Astrocyte (in vitro differentiated cells and primary cell): ENCODE data around the gene PLCL1.

Experiments
- EZH2 ChIP-seq: IDR thresholded peaks from 2 replicates; pipeline ENCODE4 v1.6.1; 2012; ENCODE audit warnings: mild to moderate bottlenecking, low read length, inconsistent platforms; ENCODE audit not compliant: insufficient read depth
- TF ChIP-seq, protein P1 (sequence below): IDR thresholded peaks from 2 replicates; pipeline ENCODE4 v1.5.1; 2011; ENCODE audit warnings: low read depth, mild to moderate bottlenecking, inconsistent platforms, low read length, moderate library complexity; ENCODE audit not compliant: insufficient read depth

DNA sequence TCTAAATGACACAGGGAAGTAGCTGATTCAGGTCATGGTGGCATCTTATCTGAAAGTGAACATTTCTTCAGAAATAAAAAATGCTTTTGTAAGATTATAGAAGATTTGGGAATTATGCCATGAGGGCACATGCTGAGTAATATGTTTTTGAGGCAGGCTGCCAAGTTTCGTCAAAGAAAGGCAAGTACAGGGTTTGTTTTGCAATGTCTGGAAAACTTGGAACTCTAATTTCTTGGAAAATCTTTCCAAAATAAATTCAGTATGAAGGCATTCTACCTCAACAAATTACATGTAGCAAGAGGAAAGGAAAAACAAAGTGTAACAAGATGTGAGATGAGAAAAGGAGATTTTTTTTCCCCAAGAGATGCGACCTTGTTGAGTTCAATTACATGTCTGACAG lies 167.7 kb downstream of the PLCL1 start:
- TF ChIP-seq EZH2, result no peak
- TF ChIP-seq, protein P1, sequence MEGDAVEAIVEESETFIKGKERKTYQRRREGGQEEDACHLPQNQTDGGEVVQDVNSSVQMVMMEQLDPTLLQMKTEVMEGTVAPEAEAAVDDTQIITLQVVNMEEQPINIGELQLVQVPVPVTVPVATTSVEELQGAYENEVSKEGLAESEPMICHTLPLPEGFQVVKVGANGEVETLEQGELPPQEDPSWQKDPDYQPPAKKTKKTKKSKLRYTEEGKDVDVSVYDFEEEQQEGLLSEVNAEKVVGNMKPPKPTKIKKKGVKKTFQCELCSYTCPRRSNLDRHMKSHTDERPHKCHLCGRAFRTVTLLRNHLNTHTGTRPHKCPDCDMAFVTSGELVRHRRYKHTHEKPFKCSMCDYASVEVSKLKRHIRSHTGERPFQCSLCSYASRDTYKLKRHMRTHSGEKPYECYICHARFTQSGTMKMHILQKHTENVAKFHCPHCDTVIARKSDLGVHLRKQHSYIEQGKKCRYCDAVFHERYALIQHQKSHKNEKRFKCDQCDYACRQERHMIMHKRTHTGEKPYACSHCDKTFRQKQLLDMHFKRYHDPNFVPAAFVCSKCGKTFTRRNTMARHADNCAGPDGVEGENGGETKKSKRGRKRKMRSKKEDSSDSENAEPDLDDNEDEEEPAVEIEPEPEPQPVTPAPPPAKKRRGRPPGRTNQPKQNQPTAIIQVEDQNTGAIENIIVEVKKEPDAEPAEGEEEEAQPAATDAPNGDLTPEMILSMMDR, result no peak
